HFFc6 (cell line): ENCODE data around the gene PSMD8. TPM values are rescaled to one million over a fixed set of nuclear protein-coding genes. Genes with fewer than 3 reads are reported as not detected.

ENCODE experiments used
- DNase-seq: peaks from one replicate; pipeline ENCODE4 v3.0.0-alpha.2; 2018
- H3K27ac Mint-ChIP-seq: 2 replicates; pipeline ENCODE4 v1.8.0; 2020; ENCODE audit warnings: mild to moderate bottlenecking, mixed read lengths
- H3K27me3 Mint-ChIP-seq: 2 replicates; pipeline ENCODE4 v1.8.0; 2021; ENCODE audit warnings: mild to moderate bottlenecking, moderate library complexity, mixed read lengths; ENCODE audit not compliant: insufficient read depth
- H3K36me3 Mint-ChIP-seq: 2 replicates; pipeline ENCODE4 v1.8.0; 2021; ENCODE audit warnings: low read depth, mixed read lengths
- H3K4me1 Mint-ChIP-seq: 2 replicates; pipeline ENCODE4 v1.8.0; 2020; ENCODE audit warnings: low read depth, mixed read lengths
- H3K4me3 Mint-ChIP-seq: 2 replicates; pipeline ENCODE4 v1.8.0; 2020; ENCODE audit warnings: mild to moderate bottlenecking, moderate library complexity, mixed read lengths
- H3K9me3 Mint-ChIP-seq: 2 replicates; pipeline ENCODE4 v1.8.0; 2020; ENCODE audit warnings: mild to moderate bottlenecking, mixed read lengths
- long read RNA-seq: library from polyadenylated mRNA; unstranded; transcript quantifications from one replicate; pipeline ENCODE4 v2.0.0, GENCODE V29; 2019
- total RNA-seq, 6 experiments: library from RNA; stranded (reverse); fragmentation: NEBNext Ultra II Directional; extraction: Animal tissue kit (Norgen Biotek cat#: 25700); gene quantifications; 2 replicates in 1 of 6; 3 replicates in 5 of 6; pipeline ENCODE4 v1.2.3, GENCODE V29; 2021
- TF ChIP-seq, protein P1 (sequence below): fragments of 200-600 bp; sonication (generic); IDR thresholded peaks from 2 replicates; pipeline ENCODE4 v1.5.0; 2021; ENCODE audit warnings: antibody characterized with exemption, mild to moderate bottlenecking

The PSMD8 gene
- 100 to 1,000 TPM; 229 to 298 (median 259) TPM for total RNA-seq
- long read RNA-seq, transcript PSMD8-201 (7 exons, 1,553 nt) = major isoform, 404 of 424 reads
- long read RNA-seq, transcript PSMD8-208 (6 exons, 771 nt) = minor isoform, 5 of 424 reads
- long read RNA-seq, partial matches to known transcripts = 5 of 424 reads
- long read RNA-seq, other reads (novel, unspliced or antisense) = 10 of 424 reads

- H3K4me3 Mint-ChIP-seq = peak within 1 kb of the TSS; percentile 95
- H3K27me3 Mint-ChIP-seq = peaks cover 16% of the 10 kb centered on the region
- peaks cover 26% of the 10 kb centered on the region for H3K4me1 Mint-ChIP-seq
- TF ChIP-seq, protein P1, sequence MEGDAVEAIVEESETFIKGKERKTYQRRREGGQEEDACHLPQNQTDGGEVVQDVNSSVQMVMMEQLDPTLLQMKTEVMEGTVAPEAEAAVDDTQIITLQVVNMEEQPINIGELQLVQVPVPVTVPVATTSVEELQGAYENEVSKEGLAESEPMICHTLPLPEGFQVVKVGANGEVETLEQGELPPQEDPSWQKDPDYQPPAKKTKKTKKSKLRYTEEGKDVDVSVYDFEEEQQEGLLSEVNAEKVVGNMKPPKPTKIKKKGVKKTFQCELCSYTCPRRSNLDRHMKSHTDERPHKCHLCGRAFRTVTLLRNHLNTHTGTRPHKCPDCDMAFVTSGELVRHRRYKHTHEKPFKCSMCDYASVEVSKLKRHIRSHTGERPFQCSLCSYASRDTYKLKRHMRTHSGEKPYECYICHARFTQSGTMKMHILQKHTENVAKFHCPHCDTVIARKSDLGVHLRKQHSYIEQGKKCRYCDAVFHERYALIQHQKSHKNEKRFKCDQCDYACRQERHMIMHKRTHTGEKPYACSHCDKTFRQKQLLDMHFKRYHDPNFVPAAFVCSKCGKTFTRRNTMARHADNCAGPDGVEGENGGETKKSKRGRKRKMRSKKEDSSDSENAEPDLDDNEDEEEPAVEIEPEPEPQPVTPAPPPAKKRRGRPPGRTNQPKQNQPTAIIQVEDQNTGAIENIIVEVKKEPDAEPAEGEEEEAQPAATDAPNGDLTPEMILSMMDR = peak; percentile 66
- no peaks in the 10 kb centered on the region for H3K9me3 Mint-ChIP-seq
- peak within 1 kb of the TSS; percentile 97 for H3K27ac Mint-ChIP-seq
- peak; percentile 98 for DNase-seq
- peaks cover 15% of the 10 kb centered on the region for H3K36me3 Mint-ChIP-seq
Observed at GRCh38 chr19:38374332-38375097, at the start of gene PSMD8. TSS of gene PSMD8 (plus strand) at chr19:38374571. CDS start at chr19:38374602, 31 bp downstream.

- TF ChIP-seq, protein P1 = no peak
- Mint-ChIP-seq H3K36me3 (no peaks in the 10 kb centered on the region), H3K4me3 (no peak overlapping the region), H3K9me3 (no peaks in the 10 kb centered on the region), H3K4me1 (peaks cover 5% of the 10 kb centered on the region; the same call in 1 of the 2 replicates), H3K27me3 (peaks cover 3% of the 10 kb centered on the region), H3K27ac (no peak overlapping the region)
- DNase-seq = no peak
Observed at GRCh38 chr19:38326591-38326990, 47.8 kb upstream of the PSMD8 start.

DNA sequence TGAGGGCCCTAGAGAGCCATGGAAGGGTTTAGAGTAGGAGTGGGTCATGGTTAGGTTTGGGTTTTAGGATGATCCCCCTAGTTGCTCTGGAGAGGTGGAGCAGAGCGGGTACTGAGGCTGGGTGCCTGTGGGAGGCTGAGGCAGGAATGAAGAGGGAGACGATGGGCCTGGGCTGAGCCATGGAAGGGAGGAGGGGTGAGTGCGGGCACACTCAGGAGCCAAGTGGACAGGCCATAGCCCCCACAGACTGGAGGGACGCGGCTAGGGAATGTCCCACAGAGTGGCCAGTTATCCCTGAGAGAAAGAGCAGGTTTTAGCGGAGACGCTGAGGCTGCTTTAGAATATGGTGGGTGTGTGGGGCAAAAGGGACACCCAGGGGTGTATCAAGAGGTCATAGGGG lies 44.7 kb upstream of the PSMD8 start:
- Mint-ChIP-seq H3K36me3 (no peaks in the 10 kb centered on the region), H3K9me3 (no peaks in the 10 kb centered on the region), H3K27ac (no peak overlapping the region), H3K27me3 (peaks cover 3% of the 10 kb centered on the region; the same call in 1 of the 2 replicates), H3K4me1 (no peaks in the 10 kb centered on the region), H3K4me3 (no peak overlapping the region)
- DNase-seq = no peak
- TF ChIP-seq, protein P1 = no peak

DNA sequence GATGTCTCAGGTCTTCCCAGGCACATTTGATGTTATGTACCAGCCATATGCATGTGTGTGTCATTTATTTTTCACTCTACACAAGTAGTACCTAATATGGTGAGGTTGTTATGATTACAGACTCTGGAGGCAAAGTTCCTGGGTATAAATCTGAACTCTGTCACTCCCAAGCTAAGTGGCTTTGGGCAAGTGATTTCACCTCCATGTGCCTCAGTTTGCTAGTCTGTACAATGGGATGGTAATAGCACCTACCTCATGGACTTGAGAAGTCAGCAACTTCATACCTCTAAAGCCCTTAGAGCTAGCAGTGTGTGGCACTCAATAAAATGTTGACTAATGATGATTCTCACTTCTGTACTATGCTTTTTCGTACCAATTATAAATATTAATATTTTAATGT lies 42.6 kb upstream of the PSMD8 start:
- Mint-ChIP-seq H3K36me3 (no peaks in the 10 kb centered on the region), H3K27ac (no peak overlapping the region), H3K4me1 (peaks cover 3% of the 10 kb centered on the region), H3K27me3 (peaks cover 4% of the 10 kb centered on the region), H3K9me3 (no peaks in the 10 kb centered on the region), H3K4me3 (no peak overlapping the region)
- TF ChIP-seq, protein P1 = no peak
- DNase-seq = no peak

DNA sequence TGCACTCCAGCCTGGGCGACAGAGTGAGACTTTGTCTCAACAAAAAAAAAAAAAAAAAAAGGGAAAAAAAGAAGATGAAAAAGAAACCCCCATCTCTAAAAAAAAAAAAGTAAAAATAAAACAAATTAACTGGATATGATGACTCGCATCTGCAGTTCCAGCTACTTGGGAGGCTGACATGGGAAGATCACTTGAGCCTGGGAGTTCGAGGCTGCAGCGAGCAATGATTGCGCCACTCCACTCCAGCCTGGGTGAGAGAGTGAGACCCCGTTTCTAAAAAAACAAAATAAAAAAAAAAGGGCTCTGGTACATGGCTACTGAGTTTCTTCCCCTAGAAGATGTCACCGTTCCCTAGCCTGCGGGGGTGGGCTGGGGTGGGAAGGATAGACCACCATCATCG lies 41.1 kb upstream of the PSMD8 start:
- Mint-ChIP-seq H3K27ac (no peak overlapping the region), H3K4me1 (peaks cover 9% of the 10 kb centered on the region), H3K4me3 (no peak overlapping the region), H3K27me3 (peaks cover 4% of the 10 kb centered on the region), H3K36me3 (no peaks in the 10 kb centered on the region), H3K9me3 (no peaks in the 10 kb centered on the region)
- no peak for DNase-seq
- TF ChIP-seq, protein P1 = no peak
